NCI-H748 (cell line): ENCODE data around the gene BRMS1.

Source experiments
- DNase-seq: peaks from one replicate; lab custom pipeline; 2025; ENCODE audit not compliant: unreplicated experiment; lab: John Stamatoyannopoulos, UW

Gene BRMS1

GRCh38 chr11:66338276-66339161 is 6.4 kb downstream of the BRMS1 start:
- no peak for DNase-seq

GRCh38 chr11:66337103-66337899 is 7.6 kb downstream of the BRMS1 start:
- no peak for DNase-seq

GRCh38 chr11:66336234-66337102 is 8.4 kb downstream of the BRMS1 start, which contains the start of gene RIN1:
RIN1 (minus strand) TSS chr11:66336434; CDS start chr11:66336402, 32 bp downstream.
- DNase-seq, result peak; percentile 45

GRCh38 chr11:66335531-66336233 is 9.2 kb downstream of the BRMS1 start:
- DNase-seq, result peak; percentile 13

GRCh38 chr11:66334605-66335442 is 10.1 kb downstream of the BRMS1 start:
- DNase-seq, result no peak

- no peak for DNase-seq
Observed at GRCh38 chr11:66333896-66334604, 10.9 kb downstream of the BRMS1 start.

- no peak for DNase-seq
Observed at GRCh38 chr11:66333220-66333877, 11.6 kb downstream of the BRMS1 start.

GRCh38 chr11:66332371-66333219 is 12.3 kb downstream of the BRMS1 start:
- DNase-seq, result no peak

- DNase-seq, result no peak
Observed at GRCh38 chr11:66331542-66332370, 13.1 kb downstream of the BRMS1 start.

- DNase-seq, result no peak
Observed at GRCh38 chr11:66330931-66331330, 14.0 kb downstream of the BRMS1 start.

- DNase-seq, result no peak
Observed at GRCh38 chr11:66329165-66329673, 15.7 kb downstream of the BRMS1 start.

- peak; percentile 70 for DNase-seq
Observed at GRCh38 chr11:66328302-66329144, 16.4 kb downstream of the BRMS1 start.

- no peak for DNase-seq
Observed at GRCh38 chr11:66328031-66328301, 16.9 kb downstream of the BRMS1 start.

- no peak for DNase-seq
Observed at GRCh38 chr11:66327171-66328030, 17.5 kb downstream of the BRMS1 start.
